H1 (cell line): ENCODE data around the gene SKAP1. TPM values are rescaled to one million over a fixed set of nuclear protein-coding genes. Genes with fewer than 3 reads are reported as not detected.

Source experiments
- JUN ChIP-seq: IDR thresholded peaks from 2 replicates; pipeline ENCODE4 v1.6.1; 2011; ENCODE audit warnings: low read depth, mild to moderate bottlenecking, improper control_type of control experiment, low read length
- polyA plus RNA-seq, 7 experiments: library from polyadenylated mRNA; depleted of rRNA in 3 of 7; stranded (reverse) in 5 of 7; unstranded in 2 of 7; fragments of >200 nt in 5 of 7; fragments of 200-250 nt in 2 of 7; gene quantifications; 1 replicate in 5 of 7; 2 replicates in 1 of 7; 4 replicates in 1 of 7; pipeline versions ENCODE4 v1.2.1 to v1.2.3, GENCODE V29; 2011 to 2013; ENCODE audit warnings: missing spikeins in 2 of 7, mixed read lengths in 2 of 7
- total RNA-seq: library from RNA; stranded (reverse); fragmentation: NEBNext Ultra II Directional; extraction: Animal tissue kit (Norgen Biotek cat#: 25700); gene quantifications from 2 replicates; pipeline ENCODE4 v1.2.1, GENCODE V29; 2021
- TF ChIP-seq, protein P1 (sequence below): fragments of 300-600 bp; sonication (generic); IDR thresholded peaks from 2 replicates; pipeline ENCODE4 v1.7.1; 2012; ENCODE audit warnings: low read length, moderate library complexity, mild to moderate bottlenecking, inconsistent platforms; ENCODE audit not compliant: insufficient replicate concordance

SKAP1 gene
- total and polyA plus RNA-seq, 2 of the 8 experiments (the other 6 are each of a cell fraction or from before 2014, with no cell fraction given): not detected

DNA sequence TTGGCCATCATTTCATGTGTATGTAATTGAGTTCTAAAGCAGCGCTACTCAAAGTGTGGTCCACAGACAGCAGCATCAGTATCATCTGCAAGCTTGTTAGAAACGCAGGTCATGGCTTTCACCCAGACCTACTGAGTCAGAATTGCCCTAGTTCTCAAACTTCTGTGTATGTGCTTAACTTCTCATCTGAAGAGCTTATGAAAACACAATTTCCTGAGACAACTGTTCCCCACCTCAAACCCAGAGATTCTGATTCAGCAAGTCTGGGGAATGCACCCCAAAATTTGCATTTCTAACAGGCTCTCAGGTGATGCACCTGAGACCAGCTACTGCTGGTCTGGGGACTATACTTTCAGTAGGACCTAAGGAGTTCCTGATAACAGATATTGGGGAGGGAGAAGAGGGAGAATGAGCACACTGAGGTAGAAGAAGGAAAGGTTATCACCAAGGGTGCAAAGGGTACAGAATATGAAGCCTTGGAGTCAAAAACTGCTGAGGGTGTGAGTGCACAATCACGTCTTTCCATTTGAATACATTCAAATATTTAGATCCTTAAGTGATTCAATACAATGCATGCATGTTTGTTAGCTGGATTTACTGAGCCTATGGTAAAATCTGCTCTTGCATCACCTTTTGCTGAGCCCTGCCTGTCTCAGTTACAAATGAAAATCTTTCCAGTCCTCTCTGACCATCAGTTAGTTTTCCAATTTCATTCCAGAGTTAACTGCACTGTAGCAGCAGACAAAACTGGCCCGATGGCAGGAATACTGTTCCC lies 29.2 kb upstream of the SKAP1 start (continued):
- TF ChIP-seq, protein P1, sequence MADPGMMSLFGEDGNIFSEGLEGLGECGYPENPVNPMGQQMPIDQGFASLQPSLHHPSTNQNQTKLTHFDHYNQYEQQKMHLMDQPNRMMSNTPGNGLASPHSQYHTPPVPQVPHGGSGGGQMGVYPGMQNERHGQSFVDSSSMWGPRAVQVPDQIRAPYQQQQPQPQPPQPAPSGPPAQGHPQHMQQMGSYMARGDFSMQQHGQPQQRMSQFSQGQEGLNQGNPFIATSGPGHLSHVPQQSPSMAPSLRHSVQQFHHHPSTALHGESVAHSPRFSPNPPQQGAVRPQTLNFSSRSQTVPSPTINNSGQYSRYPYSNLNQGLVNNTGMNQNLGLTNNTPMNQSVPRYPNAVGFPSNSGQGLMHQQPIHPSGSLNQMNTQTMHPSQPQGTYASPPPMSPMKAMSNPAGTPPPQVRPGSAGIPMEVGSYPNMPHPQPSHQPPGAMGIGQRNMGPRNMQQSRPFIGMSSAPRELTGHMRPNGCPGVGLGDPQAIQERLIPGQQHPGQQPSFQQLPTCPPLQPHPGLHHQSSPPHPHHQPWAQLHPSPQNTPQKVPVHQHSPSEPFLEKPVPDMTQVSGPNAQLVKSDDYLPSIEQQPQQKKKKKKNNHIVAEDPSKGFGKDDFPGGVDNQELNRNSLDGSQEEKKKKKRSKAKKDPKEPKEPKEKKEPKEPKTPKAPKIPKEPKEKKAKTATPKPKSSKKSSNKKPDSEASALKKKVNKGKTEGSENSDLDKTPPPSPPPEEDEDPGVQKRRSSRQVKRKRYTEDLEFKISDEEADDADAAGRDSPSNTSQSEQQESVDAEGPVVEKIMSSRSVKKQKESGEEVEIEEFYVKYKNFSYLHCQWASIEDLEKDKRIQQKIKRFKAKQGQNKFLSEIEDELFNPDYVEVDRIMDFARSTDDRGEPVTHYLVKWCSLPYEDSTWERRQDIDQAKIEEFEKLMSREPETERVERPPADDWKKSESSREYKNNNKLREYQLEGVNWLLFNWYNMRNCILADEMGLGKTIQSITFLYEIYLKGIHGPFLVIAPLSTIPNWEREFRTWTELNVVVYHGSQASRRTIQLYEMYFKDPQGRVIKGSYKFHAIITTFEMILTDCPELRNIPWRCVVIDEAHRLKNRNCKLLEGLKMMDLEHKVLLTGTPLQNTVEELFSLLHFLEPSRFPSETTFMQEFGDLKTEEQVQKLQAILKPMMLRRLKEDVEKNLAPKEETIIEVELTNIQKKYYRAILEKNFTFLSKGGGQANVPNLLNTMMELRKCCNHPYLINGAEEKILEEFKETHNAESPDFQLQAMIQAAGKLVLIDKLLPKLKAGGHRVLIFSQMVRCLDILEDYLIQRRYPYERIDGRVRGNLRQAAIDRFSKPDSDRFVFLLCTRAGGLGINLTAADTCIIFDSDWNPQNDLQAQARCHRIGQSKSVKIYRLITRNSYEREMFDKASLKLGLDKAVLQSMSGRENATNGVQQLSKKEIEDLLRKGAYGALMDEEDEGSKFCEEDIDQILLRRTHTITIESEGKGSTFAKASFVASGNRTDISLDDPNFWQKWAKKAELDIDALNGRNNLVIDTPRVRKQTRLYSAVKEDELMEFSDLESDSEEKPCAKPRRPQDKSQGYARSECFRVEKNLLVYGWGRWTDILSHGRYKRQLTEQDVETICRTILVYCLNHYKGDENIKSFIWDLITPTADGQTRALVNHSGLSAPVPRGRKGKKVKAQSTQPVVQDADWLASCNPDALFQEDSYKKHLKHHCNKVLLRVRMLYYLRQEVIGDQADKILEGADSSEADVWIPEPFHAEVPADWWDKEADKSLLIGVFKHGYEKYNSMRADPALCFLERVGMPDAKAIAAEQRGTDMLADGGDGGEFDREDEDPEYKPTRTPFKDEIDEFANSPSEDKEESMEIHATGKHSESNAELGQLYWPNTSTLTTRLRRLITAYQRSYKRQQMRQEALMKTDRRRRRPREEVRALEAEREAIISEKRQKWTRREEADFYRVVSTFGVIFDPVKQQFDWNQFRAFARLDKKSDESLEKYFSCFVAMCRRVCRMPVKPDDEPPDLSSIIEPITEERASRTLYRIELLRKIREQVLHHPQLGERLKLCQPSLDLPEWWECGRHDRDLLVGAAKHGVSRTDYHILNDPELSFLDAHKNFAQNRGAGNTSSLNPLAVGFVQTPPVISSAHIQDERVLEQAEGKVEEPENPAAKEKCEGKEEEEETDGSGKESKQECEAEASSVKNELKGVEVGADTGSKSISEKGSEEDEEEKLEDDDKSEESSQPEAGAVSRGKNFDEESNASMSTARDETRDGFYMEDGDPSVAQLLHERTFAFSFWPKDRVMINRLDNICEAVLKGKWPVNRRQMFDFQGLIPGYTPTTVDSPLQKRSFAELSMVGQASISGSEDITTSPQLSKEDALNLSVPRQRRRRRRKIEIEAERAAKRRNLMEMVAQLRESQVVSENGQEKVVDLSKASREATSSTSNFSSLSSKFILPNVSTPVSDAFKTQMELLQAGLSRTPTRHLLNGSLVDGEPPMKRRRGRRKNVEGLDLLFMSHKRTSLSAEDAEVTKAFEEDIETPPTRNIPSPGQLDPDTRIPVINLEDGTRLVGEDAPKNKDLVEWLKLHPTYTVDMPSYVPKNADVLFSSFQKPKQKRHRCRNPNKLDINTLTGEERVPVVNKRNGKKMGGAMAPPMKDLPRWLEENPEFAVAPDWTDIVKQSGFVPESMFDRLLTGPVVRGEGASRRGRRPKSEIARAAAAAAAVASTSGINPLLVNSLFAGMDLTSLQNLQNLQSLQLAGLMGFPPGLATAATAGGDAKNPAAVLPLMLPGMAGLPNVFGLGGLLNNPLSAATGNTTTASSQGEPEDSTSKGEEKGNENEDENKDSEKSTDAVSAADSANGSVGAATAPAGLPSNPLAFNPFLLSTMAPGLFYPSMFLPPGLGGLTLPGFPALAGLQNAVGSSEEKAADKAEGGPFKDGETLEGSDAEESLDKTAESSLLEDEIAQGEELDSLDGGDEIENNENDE: no peak
- no peak for TF ChIP-seq JUN
